ENCODE measurements around the gene PARP14. TPM values are rescaled to one million over a fixed set of nuclear protein-coding genes. Genes with fewer than 3 reads are reported as not detected.

Gene PARP14
- total RNA-seq, 1 experiment from 2014 or later: 46.0 TPM

GRCh38 chr3:122687298-122687697, 6.7 kb downstream of the PARP14 start:
- H3K9me3 ChIP-seq (ENCODE audit: control insufficient read depth, insufficient read depth, low read depth, low read length): no peaks in the 10 kb centered on the region
- in situ Hi-C loops (cut with HindIII; ENCODE audit: low pct_unique_long_range_greater_than_20kb, low sequenced_read_pairs): no loop called here
- H3K4me1 ChIP-seq (ENCODE audit: control insufficient read depth, insufficient read depth, low read length): peaks cover 19% of the 10 kb centered on the region
- DNase-seq (ENCODE audit: low read depth, low spot score) (no peak), ATAC-seq (no peak)
- ChIA-PET CTCF (no interaction called here), POLR2A (no interaction called here)
- no peak overlapping the region for H3K27ac ChIP-seq (ENCODE audit: low read length)
- intact Hi-C loops (cut with micrococcal nuclease; ENCODE audit: unreplicated experiment): no loop called here
- TF ChIP-seq TCF7L2 (IDR thresholded peaks at IDR 0.05; ENCODE audit: low read depth, low read length): no peak
- TF ChIP-seq, protein P1, sequence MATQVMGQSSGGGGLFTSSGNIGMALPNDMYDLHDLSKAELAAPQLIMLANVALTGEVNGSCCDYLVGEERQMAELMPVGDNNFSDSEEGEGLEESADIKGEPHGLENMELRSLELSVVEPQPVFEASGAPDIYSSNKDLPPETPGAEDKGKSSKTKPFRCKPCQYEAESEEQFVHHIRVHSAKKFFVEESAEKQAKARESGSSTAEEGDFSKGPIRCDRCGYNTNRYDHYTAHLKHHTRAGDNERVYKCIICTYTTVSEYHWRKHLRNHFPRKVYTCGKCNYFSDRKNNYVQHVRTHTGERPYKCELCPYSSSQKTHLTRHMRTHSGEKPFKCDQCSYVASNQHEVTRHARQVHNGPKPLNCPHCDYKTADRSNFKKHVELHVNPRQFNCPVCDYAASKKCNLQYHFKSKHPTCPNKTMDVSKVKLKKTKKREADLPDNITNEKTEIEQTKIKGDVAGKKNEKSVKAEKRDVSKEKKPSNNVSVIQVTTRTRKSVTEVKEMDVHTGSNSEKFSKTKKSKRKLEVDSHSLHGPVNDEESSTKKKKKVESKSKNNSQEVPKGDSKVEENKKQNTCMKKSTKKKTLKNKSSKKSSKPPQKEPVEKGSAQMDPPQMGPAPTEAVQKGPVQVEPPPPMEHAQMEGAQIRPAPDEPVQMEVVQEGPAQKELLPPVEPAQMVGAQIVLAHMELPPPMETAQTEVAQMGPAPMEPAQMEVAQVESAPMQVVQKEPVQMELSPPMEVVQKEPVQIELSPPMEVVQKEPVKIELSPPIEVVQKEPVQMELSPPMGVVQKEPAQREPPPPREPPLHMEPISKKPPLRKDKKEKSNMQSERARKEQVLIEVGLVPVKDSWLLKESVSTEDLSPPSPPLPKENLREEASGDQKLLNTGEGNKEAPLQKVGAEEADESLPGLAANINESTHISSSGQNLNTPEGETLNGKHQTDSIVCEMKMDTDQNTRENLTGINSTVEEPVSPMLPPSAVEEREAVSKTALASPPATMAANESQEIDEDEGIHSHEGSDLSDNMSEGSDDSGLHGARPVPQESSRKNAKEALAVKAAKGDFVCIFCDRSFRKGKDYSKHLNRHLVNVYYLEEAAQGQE (IDR thresholded peaks at IDR 0.05; ENCODE audit: insufficient read depth in 1 of 2, low read depth in 2 of 2, low read length in 1 of 2): no peak
- no peak for TF ChIP-seq CTCF (IDR thresholded peaks at IDR 0.05)
- TF ChIP-seq SIN3A (IDR thresholded peaks at IDR 0.05; ENCODE audit: borderline replicate concordance, insufficient read depth, low read depth, low read length): no peak
- TF ChIP-seq POLR2AphosphoS5 (IDR thresholded peaks at IDR 0.05; ENCODE audit: low read depth, low read length): no peak
- H3K4me3 ChIP-seq (ENCODE audit: low read depth in 2 of 2, low read length in 2 of 2): no peak overlapping the region
- BruUV-seq (replicated peaks): no TSS peak
- H3K27me3 ChIP-seq (ENCODE audit: control insufficient read depth, insufficient read depth, low read length): no peaks in the 10 kb centered on the region
- H3K36me3 ChIP-seq (ENCODE audit: control insufficient read depth, insufficient read depth, low read length): peaks cover 4% of the 10 kb centered on the region; the same call in 1 of the 2 replicates

- Histone ChIP-seq H3K36me3 (ENCODE audit: control insufficient read depth, insufficient read depth, low read length) (peaks cover 4% of the 10 kb centered on the region; the same call in 1 of the 2 replicates), H3K9me3 (ENCODE audit: control insufficient read depth, insufficient read depth, low read depth, low read length) (no peaks in the 10 kb centered on the region), H3K27me3 (ENCODE audit: control insufficient read depth, insufficient read depth, low read length) (no peaks in the 10 kb centered on the region), H3K4me3 (ENCODE audit: low read depth in 2 of 2, low read length in 2 of 2) (no peak overlapping the region), H3K4me1 (ENCODE audit: control insufficient read depth, insufficient read depth, low read length) (peaks cover 9% of the 10 kb centered on the region), H3K27ac (ENCODE audit: low read length) (no peak overlapping the region)
- ATAC-seq (no peak), DNase-seq (ENCODE audit: low read depth, low spot score) (no peak)
- intact Hi-C loops (cut with micrococcal nuclease; ENCODE audit: unreplicated experiment) (no loop called here), in situ Hi-C loops (cut with HindIII; ENCODE audit: low pct_unique_long_range_greater_than_20kb, low sequenced_read_pairs) (no loop called here)
- CTCF ChIA-PET: no interaction called here
- TF ChIP-seq, protein P1 (IDR thresholded peaks at IDR 0.05; ENCODE audit: insufficient read depth in 1 of 2, low read depth in 2 of 2, low read length in 1 of 2): no peak
- no peak for TF ChIP-seq SIN3A (IDR thresholded peaks at IDR 0.05; ENCODE audit: borderline replicate concordance, insufficient read depth, low read depth, low read length)
- no peak for TF ChIP-seq CTCF (IDR thresholded peaks at IDR 0.05)
- no peak for TF ChIP-seq TCF7L2 (IDR thresholded peaks at IDR 0.05; ENCODE audit: low read depth, low read length)
- no peak for TF ChIP-seq POLR2AphosphoS5 (IDR thresholded peaks at IDR 0.05; ENCODE audit: low read depth, low read length)
- POLR2A ChIA-PET: no interaction called here
- no TSS peak for BruUV-seq (replicated peaks)
These were observed 8.4 kb downstream of the PARP14 start for GRCh38 chr3:122688996-122689395.

Measured in Panc1 (cell line).